Muscle layer of duodenum (tissue), 2 donors: ENCODE data around the gene MC3R.

Experiments
- H3K27ac ChIP-seq: one replicate; pipeline ENCODE4 v1.7.0; 2013; ENCODE audit warnings: mild to moderate bottlenecking, low read length
- H3K27me3 ChIP-seq: one replicate; pipeline ENCODE4 v1.7.0; 2013; ENCODE audit warnings: low read depth, mild to moderate bottlenecking, control low read depth, low read length
- H3K36me3 ChIP-seq, 2 donors: one replicate each; pipeline ENCODE4 v1.7.0; 2013; ENCODE audit warnings: low read length in 2 of 2, control low read depth in 1 of 2, mild to moderate bottlenecking in 1 of 2; ENCODE audit not compliant: insufficient read depth in 2 of 2, control insufficient read depth in 1 of 2
- H3K4me1 ChIP-seq, 2 donors: one replicate each; pipeline ENCODE4 v1.7.0; 2013; ENCODE audit warnings: low read length in 2 of 2, mild to moderate bottlenecking in 2 of 2, control low read depth in 1 of 2, moderate library complexity in 1 of 2; ENCODE audit not compliant: insufficient read depth in 2 of 2, control insufficient read depth in 1 of 2
- H3K4me3 ChIP-seq, 2 donors: one replicate each; pipeline ENCODE4 v1.7.0; 2013; ENCODE audit warnings: low read length in 2 of 2, low read depth in 1 of 2, mild to moderate bottlenecking in 1 of 2
- H3K9me3 ChIP-seq, 2 donors: one replicate each; pipeline ENCODE4 v1.7.0; 2013; ENCODE audit warnings: low read length in 2 of 2, control low read depth in 1 of 2, mild to moderate bottlenecking in 1 of 2; ENCODE audit not compliant: control insufficient read depth in 1 of 2
- donor health status: healthy.

Gene MC3R

DNA sequence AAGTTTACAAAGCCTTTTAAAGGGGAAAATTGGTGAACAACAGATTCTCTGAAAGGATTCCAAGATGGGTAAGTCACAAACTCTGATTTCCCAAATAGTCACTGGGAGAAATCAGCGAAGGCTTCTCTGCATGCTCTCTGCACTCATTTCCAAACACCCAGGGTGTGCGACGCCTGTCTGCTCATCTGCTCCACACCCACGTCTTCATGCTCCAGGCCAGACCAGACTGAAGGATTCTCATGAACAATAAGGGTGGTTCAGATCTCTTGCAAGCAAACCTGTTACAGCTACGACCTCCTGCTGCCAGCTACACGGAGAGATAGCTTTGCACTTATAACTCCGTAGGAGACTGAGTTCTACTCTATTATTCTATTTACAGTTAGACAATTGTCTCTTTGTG lies 1.4 kb downstream of the MC3R start:
- Histone ChIP-seq H3K9me3 (no peaks in the 10 kb centered on the region), H3K36me3 (no peaks in the 10 kb centered on the region), H3K27me3 (peaks cover 12% of the 10 kb centered on the region), H3K4me3 (no peak overlapping the region), H3K27ac (no peak overlapping the region), H3K4me1 (no peaks in the 10 kb centered on the region)

DNA sequence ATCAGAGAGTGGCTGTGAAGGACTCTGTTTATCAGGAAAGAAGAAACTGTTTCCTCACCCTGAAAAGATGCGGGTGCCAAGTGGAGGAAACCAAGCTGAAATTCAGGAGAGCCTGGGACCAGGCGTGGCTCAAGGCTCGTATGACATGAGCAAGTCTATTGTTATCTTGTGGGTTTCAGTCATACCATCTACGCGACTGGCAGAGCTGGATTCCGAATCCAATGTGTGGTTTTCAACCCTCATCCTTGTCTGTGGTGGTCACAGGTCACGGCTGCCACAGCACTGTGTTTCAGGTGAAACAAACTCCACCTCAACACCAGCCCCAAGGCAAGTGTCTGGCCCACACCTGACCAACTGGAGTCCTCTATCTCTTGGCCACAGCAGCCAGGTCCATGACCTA lies 9.1 kb downstream of the MC3R start:
- no peak overlapping the region for H3K4me3 ChIP-seq
- H3K27me3 ChIP-seq = no peaks in the 10 kb centered on the region
- H3K9me3 ChIP-seq = no peaks in the 10 kb centered on the region
- H3K36me3 ChIP-seq = no peaks in the 10 kb centered on the region
- no peaks in the 10 kb centered on the region for H3K4me1 ChIP-seq
- H3K27ac ChIP-seq = no peak overlapping the region

DNA sequence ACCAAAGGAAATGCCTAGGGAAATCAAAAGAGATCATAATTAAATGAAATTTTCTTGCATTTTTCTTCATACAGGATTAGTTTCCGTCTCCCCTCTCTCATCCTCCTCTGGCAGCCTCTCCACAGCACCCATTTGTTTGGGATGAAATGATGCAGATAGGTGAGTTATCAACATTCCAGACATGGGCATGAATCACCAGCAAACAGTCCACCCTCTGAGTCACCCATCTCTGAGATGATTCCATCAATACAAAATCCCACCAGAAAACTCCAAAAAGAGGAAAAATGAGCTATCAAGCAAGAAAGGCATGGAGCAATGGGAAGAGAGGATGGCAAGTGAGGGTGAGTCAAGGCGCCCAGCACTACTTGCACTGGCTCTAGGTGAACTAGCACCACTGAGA lies 11.4 kb downstream of the MC3R start:
- no peaks in the 10 kb centered on the region for H3K27me3 ChIP-seq
- no peaks in the 10 kb centered on the region for H3K4me1 ChIP-seq
- no peaks in the 10 kb centered on the region for H3K36me3 ChIP-seq
- no peak overlapping the region for H3K27ac ChIP-seq
- H3K4me3 ChIP-seq = no peak overlapping the region
- H3K9me3 ChIP-seq = no peaks in the 10 kb centered on the region

DNA sequence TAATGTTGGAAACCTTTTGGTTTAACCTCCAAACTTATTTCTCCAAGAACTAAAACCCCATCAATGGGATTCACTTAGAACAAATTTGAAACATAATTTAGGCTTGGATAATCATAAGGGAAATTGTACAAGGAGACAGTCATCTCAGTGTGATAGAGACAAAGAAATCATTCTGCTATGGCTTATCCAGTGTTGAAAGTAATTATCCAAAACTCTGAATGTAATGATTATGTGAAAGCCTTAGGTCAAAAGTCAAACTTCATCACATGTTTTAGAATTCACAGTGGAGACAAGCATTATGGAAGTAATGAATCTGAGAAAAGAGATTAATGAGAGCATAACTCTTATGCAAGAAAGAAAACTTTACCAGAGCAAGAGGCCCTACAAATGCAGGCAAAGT lies 20.0 kb downstream of the MC3R start:
- Histone ChIP-seq H3K4me1 (no peaks in the 10 kb centered on the region), H3K4me3 (no peak overlapping the region), H3K36me3 (no peaks in the 10 kb centered on the region), H3K27me3 (no peaks in the 10 kb centered on the region), H3K27ac (no peak overlapping the region), H3K9me3 (no peaks in the 10 kb centered on the region)

DNA sequence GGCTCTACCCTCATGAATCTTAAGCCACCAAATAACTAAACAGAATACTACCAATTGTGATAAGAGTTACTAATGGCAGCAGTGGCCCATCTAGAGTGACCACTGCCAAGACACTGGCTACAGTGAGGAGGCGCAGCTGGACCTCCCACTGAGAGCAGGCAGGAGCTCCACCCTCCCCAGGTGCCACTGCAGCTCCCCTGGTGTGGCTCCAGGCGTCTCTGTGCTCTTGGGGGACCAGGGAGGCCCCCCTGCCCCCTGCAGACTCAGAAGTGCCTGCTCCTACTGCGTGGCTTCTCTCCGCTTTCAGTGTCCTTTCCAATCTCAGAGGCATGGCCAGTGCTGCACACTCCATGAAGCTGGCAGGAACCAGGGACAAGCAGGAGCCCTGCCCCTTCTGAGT lies 23.4 kb downstream of the MC3R start:
- H3K36me3 ChIP-seq = no peaks in the 10 kb centered on the region
- no peak overlapping the region for H3K4me3 ChIP-seq
- H3K9me3 ChIP-seq = no peaks in the 10 kb centered on the region
- no peaks in the 10 kb centered on the region for H3K27me3 ChIP-seq
- H3K4me1 ChIP-seq = no peaks in the 10 kb centered on the region
- H3K27ac ChIP-seq = no peak overlapping the region

DNA sequence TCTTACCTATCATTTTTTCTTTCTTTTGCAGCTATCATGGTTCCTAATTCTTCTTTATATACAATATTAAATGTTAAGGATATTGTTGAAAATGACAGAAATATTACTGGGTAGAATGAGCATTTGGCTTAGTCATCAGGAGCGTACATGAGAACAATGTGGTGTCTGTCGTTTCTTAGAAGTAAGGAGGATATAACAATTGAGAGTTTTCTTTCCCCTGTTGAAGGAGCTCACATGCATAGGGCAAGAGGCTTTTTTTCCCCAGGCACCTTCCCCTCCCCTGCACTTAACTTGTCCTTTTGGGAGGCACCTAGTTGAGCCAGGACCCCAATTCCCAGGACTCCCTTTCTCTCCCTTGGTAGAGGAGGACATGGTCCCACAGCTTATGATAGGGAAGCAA lies 25.0 kb downstream of the MC3R start:
- Histone ChIP-seq H3K4me1 (no peaks in the 10 kb centered on the region), H3K9me3 (no peaks in the 10 kb centered on the region), H3K27me3 (no peaks in the 10 kb centered on the region), H3K4me3 (no peak overlapping the region), H3K27ac (no peak overlapping the region), H3K36me3 (no peaks in the 10 kb centered on the region)

DNA sequence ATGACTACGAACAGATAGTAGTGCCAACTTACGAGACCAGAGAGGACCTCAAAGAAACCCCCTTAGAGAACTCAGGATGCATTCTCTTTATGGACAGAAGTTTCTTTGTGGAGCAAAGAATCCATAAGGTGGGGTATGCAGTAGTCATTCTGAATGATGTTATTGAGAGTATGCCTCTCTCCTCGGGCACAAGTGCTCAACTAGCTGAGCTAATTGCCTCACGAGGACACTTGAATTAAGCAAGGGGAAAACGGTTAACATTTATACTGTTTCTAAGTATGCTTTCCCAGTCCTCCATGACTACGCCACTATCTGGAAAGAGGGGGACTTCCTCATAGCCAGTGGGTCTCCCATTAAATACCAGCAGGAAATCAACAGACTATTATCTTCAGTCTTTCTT lies 25.6 kb downstream of the MC3R start:
- no peaks in the 10 kb centered on the region for H3K27me3 ChIP-seq

DNA sequence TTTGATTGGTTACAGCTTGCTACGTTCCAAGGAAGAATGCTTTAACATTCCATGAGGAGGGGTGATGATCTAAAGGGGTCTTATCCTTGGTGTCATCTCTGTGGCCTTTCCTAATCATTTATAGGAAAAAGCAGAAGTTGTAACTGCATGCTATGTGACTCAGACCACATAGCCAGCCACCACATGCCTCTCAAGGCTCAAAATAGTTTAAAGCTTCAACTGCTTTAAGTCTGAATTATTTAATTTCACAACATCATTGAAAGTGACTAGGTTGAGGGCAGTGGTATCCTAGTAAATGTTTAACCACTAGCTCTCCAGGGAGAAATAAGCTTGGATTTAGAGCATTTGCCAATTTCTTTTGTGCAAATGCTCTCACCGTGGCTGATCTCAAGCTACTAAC lies 29.7 kb downstream of the MC3R start:
- Histone ChIP-seq H3K27me3 (no peaks in the 10 kb centered on the region), H3K36me3 (no peaks in the 10 kb centered on the region), H3K27ac (no peak overlapping the region), H3K9me3 (no peaks in the 10 kb centered on the region), H3K4me3 (no peak overlapping the region), H3K4me1 (no peaks in the 10 kb centered on the region)

More for the DNA sequence above, 25.6 kb downstream of the MC3R start:
- no peaks in the 10 kb centered on the region for H3K4me1 ChIP-seq
- no peaks in the 10 kb centered on the region for H3K36me3 ChIP-seq
- no peaks in the 10 kb centered on the region for H3K9me3 ChIP-seq
- no peak overlapping the region for H3K4me3 ChIP-seq
- H3K27ac ChIP-seq = no peak overlapping the region

DNA sequence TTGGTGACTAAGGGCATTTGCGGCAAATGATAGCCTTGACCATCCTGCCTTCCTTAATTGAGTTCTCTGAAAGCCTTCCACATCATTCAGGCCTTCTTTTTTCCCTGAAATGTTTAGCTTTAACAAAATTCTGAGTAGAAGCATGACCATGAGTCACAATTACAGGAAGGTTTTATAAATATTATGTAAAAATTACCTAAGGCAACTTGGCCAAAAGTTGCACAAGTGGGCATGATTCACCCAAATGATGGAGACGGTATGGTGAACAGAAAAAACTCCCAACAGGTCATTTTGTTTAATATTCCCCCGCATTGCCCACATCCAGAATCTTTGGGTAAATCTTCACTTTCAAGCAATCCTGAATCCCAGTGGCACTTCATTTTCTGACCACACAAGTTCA lies 37.0 kb downstream of the MC3R start:
- Histone ChIP-seq H3K4me1 (no peaks in the 10 kb centered on the region), H3K36me3 (no peaks in the 10 kb centered on the region), H3K27me3 (no peaks in the 10 kb centered on the region), H3K9me3 (no peaks in the 10 kb centered on the region), H3K4me3 (no peak overlapping the region), H3K27ac (no peak overlapping the region)

DNA sequence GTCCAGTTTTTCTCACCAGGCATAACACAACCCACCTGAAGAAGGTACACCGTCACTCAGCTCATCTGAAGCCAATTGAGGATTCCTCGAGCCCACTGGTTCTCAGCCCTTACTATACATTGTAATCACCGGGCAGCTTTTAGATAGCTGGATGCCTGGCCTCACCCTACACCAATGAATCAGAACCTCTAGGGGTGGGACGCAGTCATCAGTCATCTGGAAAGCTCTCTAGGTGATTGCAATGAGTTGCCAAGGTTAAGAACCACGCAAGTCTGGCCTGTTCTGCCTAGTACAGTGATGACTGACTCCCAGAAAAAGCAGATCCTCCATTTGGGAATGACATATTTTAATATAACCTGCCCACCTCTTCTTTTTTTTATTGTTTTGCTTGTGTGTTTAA lies 41.1 kb downstream of the MC3R start:
- H3K4me1 ChIP-seq = no peaks in the 10 kb centered on the region
- H3K9me3 ChIP-seq = no peaks in the 10 kb centered on the region
- H3K27ac ChIP-seq = no peak overlapping the region
- H3K4me3 ChIP-seq = no peak overlapping the region
- no peaks in the 10 kb centered on the region for H3K27me3 ChIP-seq
- H3K36me3 ChIP-seq = no peaks in the 10 kb centered on the region

DNA sequence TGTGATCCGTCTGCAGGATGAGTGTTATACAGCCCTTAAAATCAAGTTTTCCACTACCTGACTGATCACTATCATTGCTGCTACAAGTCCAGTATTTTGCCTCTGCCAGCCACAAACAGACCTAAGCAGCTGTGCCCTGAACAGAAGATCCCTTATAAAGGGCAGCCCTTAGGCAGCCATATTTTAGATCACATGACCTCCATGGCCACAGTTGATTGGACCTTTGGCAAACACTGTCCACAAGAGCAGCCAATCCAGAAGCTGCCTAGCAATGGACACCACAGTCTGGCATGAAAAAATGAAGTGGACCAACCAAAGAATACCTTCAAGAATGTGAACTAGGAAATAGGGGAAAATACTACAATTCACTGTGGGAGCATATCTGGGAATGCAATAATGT lies 50.8 kb downstream of the MC3R start:
- Histone ChIP-seq H3K4me1 (no peaks in the 10 kb centered on the region), H3K9me3 (no peaks in the 10 kb centered on the region), H3K27ac (no peak overlapping the region), H3K4me3 (no peak overlapping the region), H3K36me3 (no peaks in the 10 kb centered on the region), H3K27me3 (no peaks in the 10 kb centered on the region)
